PFSK-1 (cell line): ENCODE measurements around the gene FANCC.

ENCODE experiments used
- FOXP2 ChIP-seq: optimal IDR thresholded peaks from 2 replicates; pipeline ENCODE3; 2011; ENCODE audit warnings: borderline replicate concordance, control low read depth, inconsistent platforms; ENCODE audit not compliant: insufficient read depth; ENCODE audit errors: extremely low read length, extremely low read depth
- POLR2AphosphoS5 ChIP-seq: IDR thresholded peaks from 2 replicates; pipeline ENCODE4 v1.6.1; 2012; ENCODE audit warnings: low read depth, mild to moderate bottlenecking, control low read depth, low read length, moderate library complexity
- REST ChIP-seq, 2 experiments: IDR thresholded peaks; 2 replicates each; pipeline versions ENCODE4 v1.6.1 to v1.8.0; 2011 to 2012; ENCODE audit warnings: low read depth in 2 of 2, low read length in 2 of 2, control low read depth in 1 of 2, inconsistent platforms in 1 of 2, mild to moderate bottlenecking in 1 of 2, moderate library complexity in 1 of 2; ENCODE audit not compliant: insufficient read depth in 1 of 2
- SIN3A ChIP-seq: IDR thresholded peaks from 2 replicates; pipeline ENCODE4 v1.6.1; 2012; ENCODE audit warnings: mild to moderate bottlenecking, low read length, moderate library complexity, borderline replicate concordance; ENCODE audit not compliant: insufficient read depth
- TAF1 ChIP-seq: IDR thresholded peaks from 2 replicates; pipeline ENCODE4 v1.6.1; 2012; ENCODE audit warnings: low read length, control low read depth, borderline replicate concordance; ENCODE audit not compliant: insufficient read depth

The FANCC gene

GRCh38 chr9:95327239-95327865 is 9.8 kb upstream of the FANCC start:
- TF ChIP-seq SIN3A = no peak
- no peak for TF ChIP-seq TAF1
- no peak for TF ChIP-seq POLR2AphosphoS5
- no peak for TF ChIP-seq REST (IDR thresholded peaks at IDR 0.05; ENCODE audit: insufficient read depth in 1 of 2, low read depth in 2 of 2, low read length in 2 of 2)
- no peak for TF ChIP-seq FOXP2

- no peak for TF ChIP-seq REST (IDR thresholded peaks at IDR 0.05; ENCODE audit: insufficient read depth in 1 of 2, low read depth in 2 of 2, low read length in 2 of 2)
- TF ChIP-seq FOXP2 = no peak
- no peak for TF ChIP-seq SIN3A
- TF ChIP-seq POLR2AphosphoS5 = no peak
- TF ChIP-seq TAF1 = no peak
Measured at GRCh38 chr9:95325221-95325620, 7.7 kb upstream of the FANCC start.

GRCh38 chr9:95317893-95318211 is 343 bp upstream of the FANCC start:
- TF ChIP-seq SIN3A (no peak), REST (IDR thresholded peaks at IDR 0.05; ENCODE audit: insufficient read depth in 1 of 2, low read depth in 2 of 2, low read length in 2 of 2) (no peak), TAF1 (no peak), POLR2AphosphoS5 (no peak), FOXP2 (no peak)

- TF ChIP-seq REST (IDR thresholded peaks at IDR 0.05; ENCODE audit: insufficient read depth in 1 of 2, low read depth in 2 of 2, low read length in 2 of 2) (no peak), TAF1 (no peak)
Measured at GRCh38 chr9:95316794-95317118, 753 bp downstream of the FANCC start.

- TF ChIP-seq TAF1 (no peak), POLR2AphosphoS5 (no peak), FOXP2 (no peak), SIN3A (no peak), REST (IDR thresholded peaks at IDR 0.05; ENCODE audit: insufficient read depth in 1 of 2, low read depth in 2 of 2, low read length in 2 of 2) (no peak)
Measured at GRCh38 chr9:95316274-95316673, 1.2 kb downstream of the FANCC start.
